Neuron (in vitro differentiated cells): ENCODE results near the gene C2orf80.

Source experiments
- H2AFZ ChIP-seq: one replicate; pipeline ENCODE4 v1.6.1; 2013; ENCODE audit warnings: low read depth, mild to moderate bottlenecking, inconsistent platforms, low read length, moderate library complexity
- H3K27me3 ChIP-seq: one replicate; pipeline ENCODE4 v1.6.1; 2013; ENCODE audit warnings: low read length; ENCODE audit not compliant: insufficient read depth
- H3K36me3 ChIP-seq: one replicate; pipeline ENCODE4 v1.6.1; 2013; ENCODE audit warnings: low read length; ENCODE audit not compliant: insufficient read depth
- H3K4me1 ChIP-seq: one replicate; pipeline ENCODE4 v1.6.1; 2013; ENCODE audit warnings: low read length; ENCODE audit not compliant: insufficient read depth
- H3K4me3 ChIP-seq: 2 replicates; pipeline ENCODE4 v1.5.1; 2013; ENCODE audit warnings: mild to moderate bottlenecking, low read length, moderate library complexity
- H3K9me3 ChIP-seq: one replicate; pipeline ENCODE4 v1.6.1; 2013; ENCODE audit warnings: low read length

The C2orf80 gene

GRCh38 chr2:208192611-208193236 is 2.9 kb upstream of the C2orf80 start:
- H3K9me3 ChIP-seq, result no peaks in the 10 kb centered on the region
- no peak overlapping the region for H3K4me3 ChIP-seq
- H2AFZ ChIP-seq, result no peak overlapping the region
- peaks cover 62% of the 10 kb centered on the region for H3K4me1 ChIP-seq
- no peaks in the 10 kb centered on the region for H3K27me3 ChIP-seq
- no peaks in the 10 kb centered on the region for H3K36me3 ChIP-seq

GRCh38 chr2:208189069-208189809 is 591 bp downstream of the C2orf80 start:
- Histone ChIP-seq H3K4me3 (peak overlapping the region; percentile 44), H3K36me3 (no peaks in the 10 kb centered on the region)

DNA sequence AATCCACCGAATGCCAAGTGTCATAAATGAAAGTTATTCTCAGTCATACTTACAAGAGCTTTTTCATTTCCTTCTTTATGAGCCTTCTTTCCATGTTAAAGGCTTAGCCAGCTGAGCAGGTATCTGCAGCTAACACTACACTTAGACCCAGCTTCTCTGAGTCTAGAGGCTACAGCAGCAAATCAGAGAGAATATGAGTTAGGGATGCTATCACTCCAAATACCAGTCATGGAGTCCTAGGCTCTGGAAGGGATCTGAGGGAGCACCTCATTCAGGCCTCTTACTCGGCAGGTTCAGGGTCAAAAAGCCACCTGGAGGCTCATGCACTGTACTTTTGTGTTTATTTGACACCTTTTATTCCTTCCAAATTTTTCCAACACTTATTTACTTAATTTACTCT is 2.9 kb downstream of the C2orf80 start:
- Histone ChIP-seq H2AFZ (no peak overlapping the region), H3K4me1 (peaks cover 68% of the 10 kb centered on the region), H3K27me3 (no peaks in the 10 kb centered on the region), H3K36me3 (no peaks in the 10 kb centered on the region), H3K9me3 (no peaks in the 10 kb centered on the region), H3K4me3 (peak overlapping the region; percentile 24)

More at GRCh38 chr2:208189069-208189809, 591 bp downstream of the C2orf80 start:
- H3K27me3 ChIP-seq, result no peaks in the 10 kb centered on the region
- peaks cover 76% of the 10 kb centered on the region for H3K4me1 ChIP-seq
- H3K9me3 ChIP-seq, result no peaks in the 10 kb centered on the region
- H2AFZ ChIP-seq, result no peak overlapping the region

DNA sequence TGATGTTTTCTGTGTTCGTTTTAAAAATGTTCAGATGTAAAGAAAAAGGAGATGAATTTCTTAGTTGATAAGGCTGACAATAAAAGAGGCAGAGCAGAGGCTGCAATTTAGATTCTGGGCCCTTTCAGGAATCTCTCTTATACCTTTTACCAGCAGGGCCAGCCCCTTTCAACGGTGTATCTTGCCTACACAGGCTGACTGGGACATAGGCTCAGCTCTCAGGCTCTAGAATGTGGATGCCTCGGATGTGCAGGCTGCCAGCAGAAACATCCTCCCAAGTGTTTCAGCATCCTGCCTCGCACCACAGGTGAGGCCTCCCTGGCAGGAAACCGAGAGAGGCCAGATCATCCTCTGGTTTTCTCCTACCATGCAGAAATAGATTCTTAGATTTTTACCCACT is 3.4 kb downstream of the C2orf80 start:
- Histone ChIP-seq H2AFZ (no peak overlapping the region), H3K36me3 (no peaks in the 10 kb centered on the region), H3K9me3 (no peaks in the 10 kb centered on the region), H3K27me3 (no peaks in the 10 kb centered on the region), H3K4me1 (peaks cover 68% of the 10 kb centered on the region), H3K4me3 (peak overlapping the region; percentile 24)

DNA sequence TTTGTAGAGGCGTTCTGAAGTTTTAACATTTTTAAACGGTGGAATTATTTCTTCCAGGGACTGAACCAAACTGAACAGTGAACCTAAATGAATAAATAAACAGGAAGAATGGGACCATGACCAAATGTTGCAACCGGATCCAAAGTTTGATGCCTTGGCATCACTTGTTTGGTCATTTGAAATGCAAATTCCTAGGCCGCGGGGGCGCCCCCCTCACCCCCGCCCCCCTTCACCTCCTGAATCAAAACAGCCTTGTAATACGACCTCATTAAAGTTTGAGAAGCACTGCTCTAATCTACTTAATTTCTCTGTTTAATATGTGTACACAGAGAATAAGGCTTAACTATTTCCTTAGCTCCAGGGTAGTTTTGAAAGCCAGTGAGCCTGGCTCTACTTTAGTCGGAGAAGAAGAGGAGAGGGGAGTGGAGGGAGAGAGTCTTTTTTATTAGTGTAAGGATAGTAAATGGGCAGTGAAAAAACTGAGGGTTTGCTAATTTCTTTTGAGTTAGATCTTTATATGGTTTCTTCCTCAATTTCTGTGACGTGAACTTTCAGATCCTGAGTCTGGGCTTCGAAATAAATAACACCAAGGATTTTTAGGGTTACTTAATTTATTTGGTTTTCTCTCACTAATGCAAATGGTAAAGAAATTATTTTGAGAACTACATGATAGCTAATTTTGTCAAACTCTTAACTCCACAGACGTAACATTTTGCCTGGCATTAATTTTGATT is 5.7 kb downstream of the C2orf80 start:
- no peaks in the 10 kb centered on the region for H3K36me3 ChIP-seq
- H3K27me3 ChIP-seq, result no peaks in the 10 kb centered on the region
- no peak overlapping the region for H3K4me3 ChIP-seq

DNA sequence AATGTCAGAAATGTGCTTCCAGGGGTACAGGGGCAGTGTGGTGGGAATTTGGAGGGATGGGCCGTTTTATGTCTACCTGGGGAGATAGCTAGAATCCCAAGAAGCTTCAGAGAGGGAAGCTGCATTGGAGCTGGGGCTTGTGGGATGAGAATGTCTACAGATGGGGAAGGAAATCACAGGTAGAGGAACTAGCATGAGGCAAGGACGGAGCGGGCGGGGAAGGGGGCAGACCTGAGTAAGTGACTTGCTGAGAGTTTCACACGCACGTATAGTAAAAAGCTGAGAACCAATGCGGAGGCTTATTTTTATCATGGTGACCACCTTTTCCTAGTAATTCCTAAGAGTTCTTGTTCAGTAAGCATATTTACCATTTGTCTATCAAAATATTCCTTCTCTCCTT is 6.3 kb downstream of the C2orf80 start:
- no peaks in the 10 kb centered on the region for H3K27me3 ChIP-seq
- peaks cover 46% of the 10 kb centered on the region for H3K4me1 ChIP-seq
- H3K4me3 ChIP-seq, result no peak overlapping the region

More for the DNA sequence above, 5.7 kb downstream of the C2orf80 start:
- Histone ChIP-seq H3K4me1 (peaks cover 52% of the 10 kb centered on the region), H3K9me3 (no peaks in the 10 kb centered on the region), H2AFZ (no peak overlapping the region)

DNA sequence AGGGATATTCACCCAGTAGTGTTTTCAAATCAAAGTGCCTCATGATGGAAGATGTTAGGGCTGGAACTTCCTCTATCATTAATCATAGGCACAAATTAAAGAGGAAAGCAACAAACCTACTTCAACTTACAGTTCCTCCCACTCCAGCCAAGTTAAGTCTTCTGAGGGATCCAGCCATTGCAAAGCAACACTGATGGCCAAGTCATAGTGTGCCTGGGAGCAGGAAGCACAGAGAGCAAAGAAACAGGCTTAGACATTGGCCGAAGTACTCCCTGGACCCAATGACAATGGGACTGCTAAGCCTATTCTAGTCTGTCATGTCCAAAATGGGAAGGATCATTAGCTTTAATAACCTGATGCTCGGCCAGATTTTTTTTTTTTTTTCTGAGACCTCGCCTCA is 7.0 kb downstream of the C2orf80 start:
- Histone ChIP-seq H3K36me3 (no peaks in the 10 kb centered on the region), H3K27me3 (no peaks in the 10 kb centered on the region), H2AFZ (no peak overlapping the region), H3K9me3 (no peaks in the 10 kb centered on the region), H3K4me1 (peaks cover 39% of the 10 kb centered on the region), H3K4me3 (no peak overlapping the region)

More for the DNA sequence above, 6.3 kb downstream of the C2orf80 start:
- Histone ChIP-seq H2AFZ (no peak overlapping the region), H3K36me3 (no peaks in the 10 kb centered on the region), H3K9me3 (no peaks in the 10 kb centered on the region)

- no peaks in the 10 kb centered on the region for H3K27me3 ChIP-seq
- no peak overlapping the region for H2AFZ ChIP-seq
- no peak overlapping the region for H3K4me3 ChIP-seq
- H3K36me3 ChIP-seq, result no peaks in the 10 kb centered on the region
- H3K9me3 ChIP-seq, result no peaks in the 10 kb centered on the region
- H3K4me1 ChIP-seq, result peaks cover 12% of the 10 kb centered on the region
Measured at GRCh38 chr2:208179028-208179609, 10.7 kb downstream of the C2orf80 start.

- Histone ChIP-seq H3K27me3 (no peaks in the 10 kb centered on the region), H2AFZ (no peak overlapping the region), H3K4me3 (no peak overlapping the region)
Measured at GRCh38 chr2:208175840-208176153, 14.0 kb downstream of the C2orf80 start.

DNA sequence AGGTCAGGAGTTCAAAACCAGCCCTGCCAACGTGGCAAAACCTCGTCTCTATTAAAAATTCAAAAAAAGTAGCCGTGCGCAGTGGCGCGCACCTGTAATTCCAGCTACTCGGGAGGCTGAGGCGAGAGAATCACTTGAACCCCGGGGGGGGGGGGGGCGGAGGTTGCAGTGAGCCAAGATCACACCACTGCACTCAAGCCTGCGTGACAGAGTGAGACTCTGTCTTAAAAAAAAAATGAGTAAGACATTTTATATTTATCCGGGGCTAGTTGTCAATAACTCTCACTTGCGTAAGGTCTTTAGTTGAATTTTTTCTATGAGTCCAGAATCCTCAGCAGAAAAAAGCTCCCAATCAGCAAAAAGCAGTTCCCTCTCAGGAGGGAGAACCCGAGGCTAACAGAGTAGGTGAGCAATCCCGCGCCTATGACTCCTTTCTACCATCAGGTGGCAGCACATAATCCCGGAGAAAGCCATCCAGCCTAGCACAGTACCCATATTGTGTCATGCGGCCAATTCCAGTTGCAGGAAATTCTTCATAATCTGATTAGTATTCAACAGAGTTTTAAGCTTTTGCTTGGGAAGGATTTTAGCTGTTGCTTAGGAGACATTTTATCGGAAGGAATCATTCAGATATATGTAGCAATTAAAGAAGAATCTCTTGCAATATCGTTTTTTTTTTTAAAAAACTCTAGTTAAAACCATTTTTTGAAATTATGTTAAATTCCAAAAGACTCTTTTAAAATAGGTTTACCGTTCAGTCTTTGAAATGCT is 14.6 kb downstream of the C2orf80 start:
- Histone ChIP-seq H3K36me3 (peaks cover 4% of the 10 kb centered on the region), H3K27me3 (no peaks in the 10 kb centered on the region), H2AFZ (no peak overlapping the region), H3K4me3 (no peak overlapping the region), H3K4me1 (peaks cover 4% of the 10 kb centered on the region), H3K9me3 (no peaks in the 10 kb centered on the region)

More at GRCh38 chr2:208175840-208176153, 14.0 kb downstream of the C2orf80 start:
- Histone ChIP-seq H3K4me1 (peaks cover 4% of the 10 kb centered on the region), H3K9me3 (no peaks in the 10 kb centered on the region), H3K36me3 (peaks cover 2% of the 10 kb centered on the region)

GRCh38 chr2:208174144-208174543 is 15.7 kb downstream of the C2orf80 start:
- Histone ChIP-seq H3K27me3 (no peaks in the 10 kb centered on the region), H3K9me3 (no peaks in the 10 kb centered on the region), H3K4me1 (peaks cover 7% of the 10 kb centered on the region), H3K36me3 (peaks cover 4% of the 10 kb centered on the region), H2AFZ (no peak overlapping the region), H3K4me3 (no peak overlapping the region)

DNA sequence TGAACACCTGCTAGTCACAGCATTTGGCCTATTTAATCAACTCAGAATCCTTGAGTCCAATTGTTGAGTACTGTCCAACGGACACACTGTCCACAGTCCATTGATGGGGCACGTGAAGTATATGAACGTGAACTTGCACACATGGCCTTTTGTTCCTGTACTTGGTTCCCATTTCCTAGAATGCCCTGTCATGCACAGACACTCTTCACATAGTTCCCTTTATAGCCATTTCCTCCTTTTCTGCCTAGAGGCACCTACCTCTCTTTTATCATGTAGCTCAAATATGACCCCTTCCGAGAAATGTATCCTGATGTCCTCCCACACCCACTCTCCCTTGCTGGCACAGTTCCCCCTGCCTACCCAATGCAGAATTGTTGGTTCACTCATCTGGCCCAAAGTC is 17.7 kb downstream of the C2orf80 start:
- no peaks in the 10 kb centered on the region for H3K9me3 ChIP-seq
- peaks cover 4% of the 10 kb centered on the region for H3K36me3 ChIP-seq
- peaks cover 7% of the 10 kb centered on the region for H3K4me1 ChIP-seq
- no peaks in the 10 kb centered on the region for H3K27me3 ChIP-seq
- H3K4me3 ChIP-seq, result no peak overlapping the region
- no peak overlapping the region for H2AFZ ChIP-seq
